OCI-LY7 (cell line): ENCODE data around the gene NCKIPSD.

Source experiments
- CTCF ChIP-seq: fragments of 200-600 bp; sonication (generic); conservative IDR thresholded peaks from 2 replicates; pipeline ENCODE4 v1.5.1; 2014; ENCODE audit warnings: mild to moderate bottlenecking, antibody characterized with exemption, low read length, moderate library complexity, mixed read lengths
- EZH2phosphoT487 ChIP-seq: fragments of 200-600 bp; sonication (generic); IDR thresholded peaks from 2 replicates; pipeline ENCODE4 v1.6.1; 2018; ENCODE audit warnings: low read depth, borderline replicate concordance, mild to moderate bottlenecking, mixed run types, antibody characterized with exemption, low read length, moderate library complexity, mixed read lengths

DNA sequence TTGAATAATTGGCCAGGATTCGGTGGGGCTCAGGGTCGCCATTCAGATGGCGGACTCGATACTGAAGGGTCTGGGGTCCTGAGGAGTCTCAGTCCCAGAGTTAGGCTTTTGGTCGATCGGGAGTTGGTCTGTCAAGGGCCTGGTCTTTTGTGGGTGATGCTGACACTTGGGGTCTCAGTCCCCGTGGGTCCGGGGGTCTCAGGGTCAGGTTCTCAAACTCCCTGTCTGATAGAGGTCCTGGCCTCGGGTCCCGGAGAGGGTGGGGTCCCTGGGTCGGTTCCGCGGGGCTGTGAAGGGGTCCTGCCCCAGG lies 467 bp downstream of the NCKIPSD start:
- TF ChIP-seq CTCF, result no peak
- TF ChIP-seq EZH2phosphoT487, result no peak
